IMR-90 (cell line): ENCODE measurements around the gene NKD1. TPM values are rescaled to one million over a fixed set of nuclear protein-coding genes. Genes with fewer than 3 reads are reported as not detected.

Source experiments
- ATAC-seq: fragments of 200-7000 bp; cut with Tn5 transposase; 2 replicates; pipeline ENCODE4 v1.9.1; 2020; ENCODE audit warnings: low read depth, mild to moderate bottlenecking, moderate library complexity
- BruUV-seq: library from RNA; stranded (reverse); fragments of 400-500 nt; replicated peaks from 2 replicates; lab custom pipeline; 2021; lab: Mats Ljungman, UMichigan
- CTCF ChIA-PET: fragments of 300-600 bp; formaldehyde crosslinking; extraction: SDS; loops from one replicate; lab custom pipeline; 2021; ENCODE audit warnings: antibody characterized with exemption; lab: Yijun Ruan, JAX
- POLR2A ChIA-PET: fragments of 300-600 bp; sonication (Branson Sonifier 250); formaldehyde crosslinking; loops from one replicate; lab custom pipeline; 2022; ENCODE audit warnings: antibody characterized with exemption; ENCODE audit not compliant: unreplicated experiment; lab: Charles Lee
- DNase-seq: peaks from one replicate; pipeline ENCODE4 v3.0.0; 2013
- H2AFZ ChIP-seq: replicated peaks from 2 replicates; pipeline ENCODE3; 2013; ENCODE audit warnings: low read length, mild to moderate bottlenecking; ENCODE audit not compliant: poor library complexity
- H2AK5ac ChIP-seq: 2 replicates; pipeline ENCODE4 v1.6.1; 2013; ENCODE audit warnings: low read depth, low read length, inconsistent platforms
- H2AK9ac ChIP-seq: replicated peaks from 2 replicates; pipeline ENCODE3; 2013; ENCODE audit warnings: mild to moderate bottlenecking, low read depth, low read length, moderate library complexity; ENCODE audit not compliant: poor library complexity
- H2BK120ac ChIP-seq: 2 replicates; pipeline ENCODE4 v1.6.1; 2013; ENCODE audit warnings: low read depth, low read length, inconsistent platforms
- H2BK15ac ChIP-seq: 3 replicates; pipeline ENCODE4 v1.6.1; 2013; ENCODE audit warnings: low read depth, low read length, inconsistent platforms
- H2BK20ac ChIP-seq: 2 replicates; pipeline ENCODE4 v1.6.1; 2013; ENCODE audit warnings: low read depth, mild to moderate bottlenecking, inconsistent platforms, low read length, moderate library complexity
- H2BK5ac ChIP-seq: 2 replicates; pipeline ENCODE4 v1.6.1; 2013; ENCODE audit warnings: mild to moderate bottlenecking, low read depth, low read length, inconsistent platforms; ENCODE audit not compliant: poor library complexity, severe bottlenecking
- H3K14ac ChIP-seq: replicated peaks from 2 replicates; pipeline ENCODE4 v1.6.1; 2013; ENCODE audit warnings: low read depth, low read length, inconsistent platforms
- H3K18ac ChIP-seq: 2 replicates; pipeline ENCODE4 v1.6.1; 2013; ENCODE audit warnings: low read depth, low read length, control low read depth
- H3K23ac ChIP-seq: 2 replicates; pipeline ENCODE4 v1.6.1; 2013; ENCODE audit warnings: low read depth, low read length, inconsistent platforms
- H3K27ac ChIP-seq: 2 replicates; pipeline ENCODE4 v1.5.1; 2013; ENCODE audit warnings: mild to moderate bottlenecking, control low read depth, low read length; ENCODE audit not compliant: insufficient read depth
- H3K27me3 ChIP-seq: 2 replicates; pipeline ENCODE4 v1.6.1; 2013; ENCODE audit warnings: low read length; ENCODE audit not compliant: control insufficient read depth, insufficient read depth
- H3K36me3 ChIP-seq: 2 replicates; pipeline ENCODE4 v1.6.1; 2013; ENCODE audit warnings: low read length, mixed read lengths; ENCODE audit not compliant: control insufficient read depth, insufficient read depth
- H3K4ac ChIP-seq: 2 replicates; pipeline ENCODE4 v1.6.1; 2013; ENCODE audit warnings: low read depth, low read length, inconsistent platforms
- H3K4me1 ChIP-seq: 2 replicates; pipeline ENCODE4 v1.6.1; 2013; ENCODE audit warnings: low read length, mixed read lengths; ENCODE audit not compliant: control insufficient read depth, insufficient read depth
- H3K4me2 ChIP-seq: 2 replicates; pipeline ENCODE4 v1.6.1; 2013; ENCODE audit warnings: low read depth, mild to moderate bottlenecking, control low read depth, low read length, moderate library complexity
- H3K4me3 ChIP-seq: 2 replicates; pipeline ENCODE4 v1.5.1; 2013; ENCODE audit warnings: low read depth, mild to moderate bottlenecking, control low read depth, low read length, moderate library complexity; ENCODE audit not compliant: insufficient read depth
- H3K56ac ChIP-seq: 2 replicates; pipeline ENCODE4 v1.6.1; 2013; ENCODE audit warnings: low read length, inconsistent platforms; ENCODE audit not compliant: insufficient read depth; ENCODE audit errors: extremely low read depth
- H3K79me1 ChIP-seq, 2 experiments: 2 replicates each; pipeline ENCODE4 v1.6.1; 2013; ENCODE audit warnings: low read length in 2 of 2, inconsistent platforms in 1 of 2, low read depth in 1 of 2
- H3K9ac ChIP-seq: 2 replicates; pipeline ENCODE4 v1.6.1; 2013; ENCODE audit warnings: low read depth, low read length, control low read depth
- H3K9me1 ChIP-seq: 2 replicates; pipeline ENCODE4 v1.6.1; 2013; ENCODE audit warnings: low read length, inconsistent platforms; ENCODE audit not compliant: insufficient read depth
- H3K9me3 ChIP-seq: 2 replicates; pipeline ENCODE4 v1.6.1; 2013; ENCODE audit warnings: low read length; ENCODE audit not compliant: control insufficient read depth, insufficient read depth
- H4K20me1 ChIP-seq: 2 replicates; pipeline ENCODE4 v1.6.1; 2013; ENCODE audit warnings: low read length, inconsistent platforms; ENCODE audit not compliant: insufficient read depth
- H4K5ac ChIP-seq: 2 replicates; pipeline ENCODE4 v1.6.1; 2013; ENCODE audit warnings: mild to moderate bottlenecking, low read depth, low read length, control low read depth
- H4K8ac ChIP-seq, 2 experiments: 2 replicates each; pipeline ENCODE4 v1.6.1; 2013; ENCODE audit warnings: low read depth in 2 of 2, low read length in 2 of 2, control low read depth in 1 of 2, inconsistent platforms in 1 of 2
- H4K91ac ChIP-seq: 2 replicates; pipeline ENCODE4 v1.6.1; 2013; ENCODE audit warnings: low read depth, low read length, inconsistent platforms; ENCODE audit not compliant: insufficient read depth
- POLR2A ChIP-seq: IDR thresholded peaks from 2 replicates; pipeline ENCODE4 v1.6.1; 2012; ENCODE audit warnings: mild to moderate bottlenecking, low read depth, low read length
- RAD21 ChIP-seq: IDR thresholded peaks from 2 replicates; pipeline ENCODE4 v1.6.1; 2012; ENCODE audit warnings: low read length, improper control_type of control experiment
- WGBS, 2 experiments: methylation state at CpG; one replicate each; pipeline versions ENCODE4 v1.1.5 to v1.1.7; 2013; ENCODE audit warnings: missing lambda C conversion rate in 2 of 2; ENCODE audit not compliant: insufficient read length in 1 of 2; ENCODE audit errors: extremely low coverage in 2 of 2; 5-methylcytosine and 5-hydroxymethylcytosine counted together
- dilution Hi-C: fragments of 300-500 bp; cut with HindIII; formaldehyde crosslinking; loops from one replicate; pipeline ENCODE4 v1.14.3; 2018; ENCODE audit warnings: low sequenced_read_pairs; ENCODE audit not compliant: unreplicated experiment
- in situ Hi-C: fragments of 300-500 bp; cut with MboI; formaldehyde crosslinking; loops from 3 replicates; pipeline ENCODE4 v1.14.3; 2019; ENCODE audit warnings: low sequenced_read_pairs, inconsistent platforms, mixed read lengths
- intact Hi-C: fragments of 100-400 bp; cut with micrococcal nuclease; formaldehyde crosslinking; loops from 2 replicates; pipeline ENCODE4 v1.10.0; 2022
- polyA plus RNA-seq, 3 experiments: library from polyadenylated mRNA; depleted of rRNA; stranded (reverse); fragments of >200 nt; gene quantifications; 2 replicates each; pipeline ENCODE4 v1.2.3, GENCODE V29; 2012; ENCODE audit warnings: low replicate concordance in 1 of 3
- total RNA-seq: library from RNA; depleted of rRNA; stranded (reverse); fragments of >200 nt; gene quantifications from 2 replicates; pipeline ENCODE4 v1.2.3, GENCODE V29; 2012
- TF ChIP-seq, protein P1 (sequence below): fragments of 150-350 bp; IDR thresholded peaks from 2 replicates; pipeline ENCODE4 v1.6.1; 2016; ENCODE audit warnings: low read depth, mild to moderate bottlenecking, low read length, moderate library complexity, borderline replicate concordance

NKD1 gene
- total and polyA plus RNA-seq, 2 of the 4 experiments (the other 2 are of a cell fraction), result not detected

- TF ChIP-seq, protein P1, sequence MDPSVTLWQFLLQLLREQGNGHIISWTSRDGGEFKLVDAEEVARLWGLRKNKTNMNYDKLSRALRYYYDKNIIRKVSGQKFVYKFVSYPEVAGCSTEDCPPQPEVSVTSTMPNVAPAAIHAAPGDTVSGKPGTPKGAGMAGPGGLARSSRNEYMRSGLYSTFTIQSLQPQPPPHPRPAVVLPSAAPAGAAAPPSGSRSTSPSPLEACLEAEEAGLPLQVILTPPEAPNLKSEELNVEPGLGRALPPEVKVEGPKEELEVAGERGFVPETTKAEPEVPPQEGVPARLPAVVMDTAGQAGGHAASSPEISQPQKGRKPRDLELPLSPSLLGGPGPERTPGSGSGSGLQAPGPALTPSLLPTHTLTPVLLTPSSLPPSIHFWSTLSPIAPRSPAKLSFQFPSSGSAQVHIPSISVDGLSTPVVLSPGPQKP, result no peak
Measured at GRCh38 chr16:50680556-50680893, 132.3 kb downstream of the NKD1 start (continued).

- BruUV-seq, result no TSS peak
- DNase-seq (no peak), ATAC-seq (no peak)
- H2BK5ac ChIP-seq, result no peak within 1 kb of the TSS
- H3K79me1 ChIP-seq, result no peaks in the 10 kb centered on the region
- H4K8ac ChIP-seq, result no peak within 1 kb of the TSS
- no peaks in the 10 kb centered on the region for H4K20me1 ChIP-seq
- ChIA-PET CTCF (interaction anchor here (0.9 to 1.2 kb wide), 2 partner anchors 14 to 125 kb away, joined by 3 to 4 read pairs; no protein-coding TSS in a partner anchor), POLR2A (no interaction called here)
- no peaks in the 10 kb centered on the region for H3K9me3 ChIP-seq
- H3K27ac ChIP-seq, result no peak within 1 kb of the TSS
- H3K9me1 ChIP-seq, result no peaks in the 10 kb centered on the region
- intact Hi-C loops, result no loop called here
- H3K14ac ChIP-seq, result no peak within 1 kb of the TSS
- H3K4ac ChIP-seq, result no peak within 1 kb of the TSS
- no peak within 1 kb of the TSS for H3K18ac ChIP-seq
- H3K9ac ChIP-seq, result no peak within 1 kb of the TSS
- H4K91ac ChIP-seq, result no peak within 1 kb of the TSS
- H2AK5ac ChIP-seq, result no peak within 1 kb of the TSS
- no peak within 1 kb of the TSS for H2BK15ac ChIP-seq
- H3K36me3 ChIP-seq, result no peaks in the 10 kb centered on the region
- in situ Hi-C loops, result loop anchor here (10.0 kb wide), 1 partner anchor 124 kb away; no protein-coding TSS in a partner anchor
- no peak for TF ChIP-seq POLR2A
- no peak for TF ChIP-seq RAD21
- dilution Hi-C loops, result no loop called here
- H3K56ac ChIP-seq, result no peak within 1 kb of the TSS
- no peak within 1 kb of the TSS for H4K5ac ChIP-seq
- WGBS, 2 experiments, result 60% methylated on average over 10 of the region's 16 CpGs; no CpG with 5 or more reads in 1 of the 2 experiments
- no peaks in the 10 kb centered on the region for H3K4me1 ChIP-seq
- no peak within 1 kb of the TSS for H2AK9ac ChIP-seq
- no peak within 1 kb of the TSS for H2BK20ac ChIP-seq
- H3K4me2 ChIP-seq, result no peak within 1 kb of the TSS
- H3K4me3 ChIP-seq, result no peak within 1 kb of the TSS
- no peak within 1 kb of the TSS for H2AFZ ChIP-seq
- H3K27me3 ChIP-seq, result peaks cover 2% of the 10 kb centered on the region; the same call in 1 of the 2 replicates
- no peak within 1 kb of the TSS for H2BK120ac ChIP-seq
- no peak within 1 kb of the TSS for H3K23ac ChIP-seq
Measured at GRCh38 chr16:50681021-50681885, 133.1 kb downstream of the NKD1 start, which contains the start of gene SNX20. TSS of gene SNX20 (minus strand) at chr16:50681312. CDS start at chr16:50677526, 3,786 bp downstream.
